ENCODE measurements around the gene FEM1B.

GRCh38 chr15:68262514-68263356 is 14.8 kb upstream of the FEM1B start:
- TF ChIP-seq CTCF (IDR thresholded peaks at IDR 0.05) (no peak), POLR2A (IDR thresholded peaks at IDR 0.05; ENCODE audit: low read depth) (no peak), POLR2AphosphoS5 (IDR thresholded peaks at IDR 0.05) (no peak), EP300 (IDR thresholded peaks at IDR 0.05) (no peak)

Data from esophagus muscularis mucosa (tissue), 4 donors.